ENCODE results near the gene TAP2.

TAP2 gene

DNA sequence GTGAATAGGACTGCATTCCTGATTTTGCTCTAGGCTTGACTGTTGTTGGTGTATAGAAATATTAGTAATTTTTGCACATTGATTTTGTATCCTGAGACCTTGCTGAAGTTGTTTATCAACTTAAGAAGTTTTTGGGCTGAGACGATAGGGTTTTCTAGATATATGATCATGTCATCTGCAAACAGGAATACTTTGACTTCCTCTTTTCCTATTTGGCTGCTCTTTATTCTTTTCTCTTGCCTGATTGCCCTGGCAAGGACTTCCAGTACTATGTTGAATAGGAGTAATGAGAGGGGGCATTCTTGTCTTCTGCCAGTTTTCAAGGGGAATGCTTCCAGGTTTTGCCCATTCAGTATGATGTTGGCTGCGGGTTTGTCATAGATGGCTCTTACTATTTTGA is 35.1 kb downstream of the TAP2 start:
- Histone ChIP-seq H3K4me2 (ENCODE audit: low read length) (no peak overlapping the region), H3K27ac (ENCODE audit: low read length) (no peak overlapping the region), H3K79me2 (ENCODE audit: low read length) (no peaks in the 10 kb centered on the region), H2AFZ (ENCODE audit: low read depth, low read length) (no peak overlapping the region), H3K4me3 (ENCODE audit: low read length) (no peak overlapping the region), H3K4me1 (ENCODE audit: low read length) (no peaks in the 10 kb centered on the region), H3K9me3 (ENCODE audit: insufficient read depth, low read length) (peaks cover 15% of the 10 kb centered on the region), H3K9ac (ENCODE audit: low read length) (no peak overlapping the region), H3K27me3 (ENCODE audit: low read depth, low read length) (peaks cover 8% of the 10 kb centered on the region; the same call in 1 of the 2 replicates), H3K36me3 (replicated peaks; ENCODE audit: low read depth, low read length) (peaks cover 14% of the 10 kb centered on the region), H4K20me1 (ENCODE audit: insufficient read depth, low read length) (no peaks in the 10 kb centered on the region)
- no peak for TF ChIP-seq EZH2phosphoT487 (IDR thresholded peaks at IDR 0.05; ENCODE audit: low read depth)
- TF ChIP-seq, protein P1, sequence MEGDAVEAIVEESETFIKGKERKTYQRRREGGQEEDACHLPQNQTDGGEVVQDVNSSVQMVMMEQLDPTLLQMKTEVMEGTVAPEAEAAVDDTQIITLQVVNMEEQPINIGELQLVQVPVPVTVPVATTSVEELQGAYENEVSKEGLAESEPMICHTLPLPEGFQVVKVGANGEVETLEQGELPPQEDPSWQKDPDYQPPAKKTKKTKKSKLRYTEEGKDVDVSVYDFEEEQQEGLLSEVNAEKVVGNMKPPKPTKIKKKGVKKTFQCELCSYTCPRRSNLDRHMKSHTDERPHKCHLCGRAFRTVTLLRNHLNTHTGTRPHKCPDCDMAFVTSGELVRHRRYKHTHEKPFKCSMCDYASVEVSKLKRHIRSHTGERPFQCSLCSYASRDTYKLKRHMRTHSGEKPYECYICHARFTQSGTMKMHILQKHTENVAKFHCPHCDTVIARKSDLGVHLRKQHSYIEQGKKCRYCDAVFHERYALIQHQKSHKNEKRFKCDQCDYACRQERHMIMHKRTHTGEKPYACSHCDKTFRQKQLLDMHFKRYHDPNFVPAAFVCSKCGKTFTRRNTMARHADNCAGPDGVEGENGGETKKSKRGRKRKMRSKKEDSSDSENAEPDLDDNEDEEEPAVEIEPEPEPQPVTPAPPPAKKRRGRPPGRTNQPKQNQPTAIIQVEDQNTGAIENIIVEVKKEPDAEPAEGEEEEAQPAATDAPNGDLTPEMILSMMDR (IDR thresholded peaks at IDR 0.05; ENCODE audit: low read depth, low read length), result no peak

DNA sequence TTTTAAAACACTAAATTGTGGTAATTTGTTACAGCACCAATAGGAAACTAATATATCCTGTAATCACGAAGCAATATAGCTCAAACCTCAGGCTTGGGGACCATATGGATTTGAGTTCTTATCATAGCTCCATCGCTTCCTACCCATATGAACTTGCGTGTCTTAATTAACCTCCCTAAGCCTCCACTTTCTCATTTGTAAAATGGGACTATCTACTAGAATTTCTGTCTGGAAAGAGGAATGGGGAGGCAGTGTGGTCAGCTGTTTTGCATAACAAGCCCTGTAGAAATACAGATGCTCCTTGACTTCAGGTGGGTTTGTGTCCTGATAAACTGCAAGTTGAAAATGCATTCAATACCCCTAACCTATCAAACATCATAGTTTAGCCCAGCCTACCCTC is 38.8 kb downstream of the TAP2 start:
- peaks cover 8% of the 10 kb centered on the region; the same call in 1 of the 2 replicates for H3K27me3 ChIP-seq (ENCODE audit: low read depth, low read length)
- peaks cover 18% of the 10 kb centered on the region for H3K9me3 ChIP-seq (ENCODE audit: insufficient read depth, low read length)
- no peak for TF ChIP-seq EZH2phosphoT487 (IDR thresholded peaks at IDR 0.05; ENCODE audit: low read depth)
- TF ChIP-seq, protein P1 (IDR thresholded peaks at IDR 0.05; ENCODE audit: low read depth, low read length), result no peak
- H3K9ac ChIP-seq (ENCODE audit: low read length), result no peak overlapping the region
- no peaks in the 10 kb centered on the region for H3K79me2 ChIP-seq (ENCODE audit: low read length)
- H2AFZ ChIP-seq (ENCODE audit: low read depth, low read length), result no peak overlapping the region
- no peak overlapping the region for H3K27ac ChIP-seq (ENCODE audit: low read length)
- no peaks in the 10 kb centered on the region for H4K20me1 ChIP-seq (ENCODE audit: insufficient read depth, low read length)
- no peak overlapping the region for H3K4me3 ChIP-seq (ENCODE audit: low read length)
- H3K4me1 ChIP-seq (ENCODE audit: low read length), result peaks cover 34% of the 10 kb centered on the region
- peaks cover 15% of the 10 kb centered on the region for H3K36me3 ChIP-seq (replicated peaks; ENCODE audit: low read depth, low read length)
- H3K4me2 ChIP-seq (ENCODE audit: low read length), result no peak overlapping the region

DNA sequence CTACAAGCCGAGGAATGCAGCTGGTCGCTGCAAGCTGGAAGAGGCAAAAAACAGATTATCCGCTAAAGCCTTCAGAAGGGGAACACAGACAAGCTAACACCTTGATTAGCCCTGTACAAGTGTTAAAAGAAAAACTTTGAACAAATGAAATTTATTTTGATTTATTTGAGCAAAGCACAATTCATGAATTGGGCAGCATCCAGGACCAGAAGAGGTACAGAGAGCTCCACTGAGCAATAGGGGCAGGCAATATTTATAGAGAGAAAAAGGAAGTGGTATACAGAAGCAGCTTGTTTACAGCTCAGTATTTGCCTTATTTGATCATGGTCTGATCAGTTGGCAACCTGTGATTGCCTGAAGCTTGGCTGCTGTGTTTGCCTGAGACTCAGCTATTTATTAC is 39.4 kb downstream of the TAP2 start:
- no peak overlapping the region for H3K4me3 ChIP-seq (ENCODE audit: low read length)
- peaks cover 8% of the 10 kb centered on the region; the same call in 1 of the 2 replicates for H3K27me3 ChIP-seq (ENCODE audit: low read depth, low read length)
- no peak overlapping the region for H3K27ac ChIP-seq (ENCODE audit: low read length)
- peaks cover 15% of the 10 kb centered on the region for H3K36me3 ChIP-seq (replicated peaks; ENCODE audit: low read depth, low read length)
- peaks cover 39% of the 10 kb centered on the region for H3K4me1 ChIP-seq (ENCODE audit: low read length)
- H2AFZ ChIP-seq (ENCODE audit: low read depth, low read length), result no peak overlapping the region
- peaks cover 18% of the 10 kb centered on the region for H3K9me3 ChIP-seq (ENCODE audit: insufficient read depth, low read length)
- no peaks in the 10 kb centered on the region for H4K20me1 ChIP-seq (ENCODE audit: insufficient read depth, low read length)
- H3K4me2 ChIP-seq (ENCODE audit: low read length), result no peak overlapping the region
- no peak for TF ChIP-seq EZH2phosphoT487 (IDR thresholded peaks at IDR 0.05; ENCODE audit: low read depth)
- TF ChIP-seq, protein P1 (IDR thresholded peaks at IDR 0.05; ENCODE audit: low read depth, low read length), result no peak
- H3K9ac ChIP-seq (ENCODE audit: low read length), result no peak overlapping the region
- no peaks in the 10 kb centered on the region for H3K79me2 ChIP-seq (ENCODE audit: low read length)

DNA sequence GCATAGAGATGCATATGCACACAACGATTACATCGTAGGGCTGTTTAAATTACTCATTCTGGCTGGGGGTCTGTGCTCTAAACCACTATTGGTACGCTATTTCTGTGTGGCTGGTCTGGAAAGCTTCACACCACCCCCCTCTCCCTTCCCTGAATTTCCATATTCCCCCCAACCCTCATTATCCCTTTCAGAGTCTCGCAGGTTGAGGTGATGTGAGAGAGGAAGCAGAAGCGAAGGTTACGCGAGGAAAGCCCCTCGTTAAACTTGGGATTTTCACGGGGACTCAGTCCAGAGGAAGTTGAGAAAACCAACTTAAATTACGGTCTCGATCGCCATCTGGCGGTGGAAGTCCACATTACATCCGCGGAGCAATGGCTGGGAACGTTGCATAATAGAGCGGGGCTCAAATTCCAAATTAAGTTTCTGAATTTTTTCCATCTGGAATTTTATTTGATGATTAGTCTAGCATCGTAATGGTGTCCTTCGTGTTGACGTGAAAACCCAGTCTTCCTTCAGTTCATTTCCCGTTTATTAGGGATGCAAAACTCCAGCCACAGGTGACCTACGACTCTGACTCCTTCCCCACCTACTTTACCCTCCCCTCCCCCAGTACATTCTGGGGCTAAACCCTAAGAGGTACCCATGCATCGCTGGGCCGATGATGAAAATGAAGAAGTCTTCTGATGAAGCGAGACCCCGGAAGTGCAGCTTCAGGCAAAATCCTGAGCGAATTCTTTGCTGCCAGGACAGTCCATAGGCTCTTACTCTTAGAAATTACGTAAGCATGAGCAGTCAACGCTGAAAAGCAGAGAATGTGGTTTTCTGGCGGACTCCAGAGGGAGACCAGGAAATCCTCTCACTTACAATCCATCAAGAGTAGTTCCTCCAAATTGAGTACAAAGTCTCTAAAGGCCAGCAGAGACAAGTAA is 41.4 kb downstream of the TAP2 start:
- peak overlapping the region; percentile 59 for H3K4me3 ChIP-seq (ENCODE audit: low read length)

More for the DNA sequence above, 41.4 kb downstream of the TAP2 start:
- Histone ChIP-seq H3K79me2 (ENCODE audit: low read length) (no peaks in the 10 kb centered on the region), H3K4me2 (ENCODE audit: low read length) (peak overlapping the region; percentile 70), H3K36me3 (replicated peaks; ENCODE audit: low read depth, low read length) (peaks cover 15% of the 10 kb centered on the region), H3K27me3 (ENCODE audit: low read depth, low read length) (peaks cover 8% of the 10 kb centered on the region; the same call in 1 of the 2 replicates), H3K9me3 (ENCODE audit: insufficient read depth, low read length) (peaks cover 18% of the 10 kb centered on the region), H2AFZ (ENCODE audit: low read depth, low read length) (peak overlapping the region; percentile 24), H4K20me1 (ENCODE audit: insufficient read depth, low read length) (no peaks in the 10 kb centered on the region), H3K4me1 (ENCODE audit: low read length) (peaks cover 53% of the 10 kb centered on the region), H3K9ac (ENCODE audit: low read length) (peak overlapping the region; percentile 55), H3K27ac (ENCODE audit: low read length) (peak overlapping the region; percentile 75)
- TF ChIP-seq, protein P1 (IDR thresholded peaks at IDR 0.05; ENCODE audit: low read depth, low read length), result peak; percentile 80
- no peak for TF ChIP-seq EZH2phosphoT487 (IDR thresholded peaks at IDR 0.05; ENCODE audit: low read depth)
